Measurements from ENCODE around the gene ZNF660. TPM values are rescaled to one million over a fixed set of nuclear protein-coding genes. Genes with fewer than 3 reads are reported as not detected.
A peak's percentile ranks its signal among the peaks of the same experiment; 100 is the strongest.
"Not testable (repeated sequence)": the region's sequence is repeated elsewhere in the genome, so short reads cannot be mapped to it uniquely, and the experiment has no call there.

ZNF660 gene
- 4.8 TPM for total RNA-seq

GRCh38 chr3:44584646-44585501, at the start of gene ZNF660:
Gene ZNF660, plus strand, starts transcription at chr3:44584964. Its CDS starts 9,230 bp downstream, at chr3:44594194.
- peak in 2 of 3 donors; percentile 82 to 93 for DNase-seq (ENCODE audit: low read depth in 2 of 3, low spot score in 2 of 3)

- no peak for DNase-seq (ENCODE audit: low read depth in 2 of 3, low spot score in 2 of 3)
These were observed 49.4 kb upstream of the ZNF660 start for GRCh38 chr3:44535364-44535763.

- DNase-seq (ENCODE audit: low read depth in 2 of 3, low spot score in 2 of 3): not testable (repeated sequence)
These were observed 40.0 kb upstream of the ZNF660 start for GRCh38 chr3:44544811-44545210.

- peak; percentile 9 to 68 (median 46) for DNase-seq (ENCODE audit: low read depth in 2 of 3, low spot score in 2 of 3)
These were observed 29.9 kb upstream of the ZNF660 start, which contains the start of gene ZKSCAN7 for GRCh38 chr3:44554626-44555592. Gene ZKSCAN7, plus strand, starts transcription at chr3:44555193. Its CDS starts 1,855 bp downstream, at chr3:44557048.

GRCh38 chr3:44555723-44556122, 29.0 kb upstream of the ZNF660 start:
- peak in 1 of 3 donors; percentile 4 for DNase-seq (ENCODE audit: low read depth in 2 of 3, low spot score in 2 of 3)

- no peak for DNase-seq (ENCODE audit: low read depth in 2 of 3, low spot score in 2 of 3)
These were observed 27.7 kb upstream of the ZNF660 start for GRCh38 chr3:44557074-44557473.

GRCh38 chr3:44561076-44561475, 23.7 kb upstream of the ZNF660 start:
- DNase-seq (ENCODE audit: low read depth in 2 of 3, low spot score in 2 of 3): no peak

- DNase-seq (ENCODE audit: low read depth in 2 of 3, low spot score in 2 of 3): no peak
These were observed 22.6 kb upstream of the ZNF660 start for GRCh38 chr3:44562147-44562546.

- DNase-seq (ENCODE audit: low read depth in 2 of 3, low spot score in 2 of 3): no peak
These were observed 16.2 kb upstream of the ZNF660 start for GRCh38 chr3:44568561-44568960.

- DNase-seq (ENCODE audit: low read depth in 2 of 3, low spot score in 2 of 3): no peak
These were observed 13.7 kb upstream of the ZNF660 start for GRCh38 chr3:44571024-44571423.

- no peak for DNase-seq (ENCODE audit: low read depth in 2 of 3, low spot score in 2 of 3)
These were observed 8.2 kb upstream of the ZNF660 start for GRCh38 chr3:44576613-44577012.

- not testable (repeated sequence) for DNase-seq (ENCODE audit: low read depth in 2 of 3, low spot score in 2 of 3)
These were observed 7.3 kb upstream of the ZNF660 start for GRCh38 chr3:44577354-44577952.

- not testable (repeated sequence) for DNase-seq (ENCODE audit: low read depth in 2 of 3, low spot score in 2 of 3)
These were observed 6.4 kb upstream of the ZNF660 start for GRCh38 chr3:44578316-44578715.

- DNase-seq (ENCODE audit: low read depth in 2 of 3, low spot score in 2 of 3): not testable (repeated sequence)
These were observed 5.7 kb upstream of the ZNF660 start for GRCh38 chr3:44578924-44579515.

- not testable (repeated sequence) for DNase-seq (ENCODE audit: low read depth in 2 of 3, low spot score in 2 of 3)
These were observed 5.0 kb upstream of the ZNF660 start for GRCh38 chr3:44579749-44580148.

- DNase-seq (ENCODE audit: low read depth in 2 of 3, low spot score in 2 of 3): not testable (repeated sequence)
These were observed 3.8 kb upstream of the ZNF660 start for GRCh38 chr3:44580971-44581370.

- no peak for DNase-seq (ENCODE audit: low read depth in 2 of 3, low spot score in 2 of 3)
These were observed 11.9 kb downstream of the ZNF660 start for GRCh38 chr3:44596621-44597020.

- no peak for DNase-seq (ENCODE audit: low read depth in 2 of 3, low spot score in 2 of 3)
These were observed 17.0 kb downstream of the ZNF660 start for GRCh38 chr3:44601749-44602148.

- DNase-seq (ENCODE audit: low read depth in 2 of 3, low spot score in 2 of 3): no peak
These were observed 27.9 kb downstream of the ZNF660 start for GRCh38 chr3:44612678-44613077.

GRCh38 chr3:44624749-44625480, 40.2 kb downstream of the ZNF660 start, which contains the start of gene ZNF197:
Gene ZNF197, plus strand, starts transcription at chr3:44625036. Its CDS starts 4,119 bp downstream, at chr3:44629155.
- DNase-seq (ENCODE audit: low read depth in 2 of 3, low spot score in 2 of 3): peak; percentile 7 to 69 (median 69)

Measured in hematopoietic multipotent progenitor cell (in vitro differentiated cells).